Measurements from ENCODE around the gene HMGXB4. TPM values are rescaled to one million over a fixed set of nuclear protein-coding genes. Genes with fewer than 3 reads are reported as not detected.

The HMGXB4 gene
- total and polyA plus RNA-seq, 4 donors = 4.0 to 9.9 (median 7.5) TPM

Small RNA genes lying within 50 kb of the gene (small RNA-seq; reads per million reads assigned to genes)
- gene MIR3909 (6.6 reads per million, percentile 93 among the genes with 10 or more reads in this experiment), gene MIR6069 (not detected), gene RNU7-167P (not detected)

Other genes starting within 250 kb of the HMGXB4 start
- gene ISX, start 191.3 kb upstream of the HMGXB4 start, total RNA-seq = 1 to 10 TPM in 1 of 2 donors, not detected in 1; 2.7 TPM
- gene ISX, start 191.3 kb upstream of the HMGXB4 start, polyA plus RNA-seq = under 1 TPM in 1 of 2 donors, not detected in 1; 0.03 TPM
- 10 to 100 TPM; 17.9 to 53.0 TPM for gene TOM1, start 42.4 kb downstream of the HMGXB4 start, total RNA-seq
- gene TOM1, start 42.4 kb downstream of the HMGXB4 start, polyA plus RNA-seq = 10 to 100 TPM; 49.7 to 51.3 TPM
- gene HMOX1, start 123.6 kb downstream of the HMGXB4 start, total RNA-seq = 100 to 1,000 TPM in 1 of 2 donors, 10 to 100 TPM in 1; 47.1 to 108 TPM
- gene HMOX1, start 123.6 kb downstream of the HMGXB4 start, polyA plus RNA-seq = 10 to 100 TPM; 18.7 to 72.3 TPM
- gene MCM5, start 142.6 kb downstream of the HMGXB4 start, total RNA-seq = 100 to 1,000 TPM in 1 of 2 donors, 1 to 10 TPM in 1; 7.7 to 104 TPM
- gene MCM5, start 142.6 kb downstream of the HMGXB4 start, polyA plus RNA-seq = 1 to 10 TPM; 6.7 to 9.9 TPM

Data from liver (tissue), 5 donors.